HG02759 (cell line): ENCODE results near the gene STIM1.
"Not testable (repeated sequence)": the region's sequence is repeated elsewhere in the genome, so short reads cannot be mapped to it uniquely, and the experiment has no call there.

ENCODE experiments used
- ATAC-seq: cut with Tn5 transposase; IDR thresholded peaks from one replicate; pipeline ENCODE4 v1.9.1; 2021; ENCODE audit warnings: mild to moderate bottlenecking, moderate library complexity; ENCODE audit not compliant: unreplicated experiment

STIM1 gene

DNA sequence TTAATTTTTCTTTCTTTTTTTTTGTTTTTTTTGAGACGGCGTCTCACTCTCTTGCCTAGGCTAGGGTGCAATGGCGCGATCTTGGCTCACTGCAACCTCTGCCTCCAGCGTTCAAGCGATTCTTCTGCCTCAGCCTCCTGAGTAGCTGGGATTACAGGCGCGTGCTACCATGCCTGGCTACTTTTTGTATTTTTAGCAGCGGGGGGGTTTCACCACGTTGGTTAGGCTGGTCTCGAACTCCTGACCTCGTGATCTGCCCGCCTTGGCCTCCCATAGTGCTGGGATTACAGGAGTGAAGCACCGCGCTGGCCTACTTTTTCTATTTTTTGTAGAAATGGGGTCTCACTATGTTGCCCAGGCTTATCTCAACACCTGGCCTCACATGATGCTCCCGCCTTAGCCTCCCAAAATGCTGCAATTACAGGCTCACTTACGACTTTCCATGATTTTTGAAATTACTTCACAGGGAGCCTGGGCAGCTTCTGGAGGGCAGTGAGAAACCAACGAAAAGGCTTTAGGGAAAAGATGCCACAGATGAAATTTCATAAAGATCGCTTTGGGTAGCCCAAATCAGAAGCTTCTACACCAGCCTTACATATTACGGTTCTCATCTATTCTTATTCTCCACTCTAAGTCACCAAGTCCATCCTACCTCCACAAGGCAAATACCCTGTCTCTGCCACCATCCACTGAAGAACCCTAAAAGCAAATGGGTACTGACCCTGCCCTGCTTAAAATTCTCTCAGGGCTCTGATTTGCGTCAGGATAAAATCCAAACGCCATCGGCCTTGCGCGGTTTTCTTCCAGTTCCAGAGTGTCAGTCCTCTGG, 238.3 kb downstream of the STIM1 start:
- ATAC-seq, result peak; percentile 0

DNA sequence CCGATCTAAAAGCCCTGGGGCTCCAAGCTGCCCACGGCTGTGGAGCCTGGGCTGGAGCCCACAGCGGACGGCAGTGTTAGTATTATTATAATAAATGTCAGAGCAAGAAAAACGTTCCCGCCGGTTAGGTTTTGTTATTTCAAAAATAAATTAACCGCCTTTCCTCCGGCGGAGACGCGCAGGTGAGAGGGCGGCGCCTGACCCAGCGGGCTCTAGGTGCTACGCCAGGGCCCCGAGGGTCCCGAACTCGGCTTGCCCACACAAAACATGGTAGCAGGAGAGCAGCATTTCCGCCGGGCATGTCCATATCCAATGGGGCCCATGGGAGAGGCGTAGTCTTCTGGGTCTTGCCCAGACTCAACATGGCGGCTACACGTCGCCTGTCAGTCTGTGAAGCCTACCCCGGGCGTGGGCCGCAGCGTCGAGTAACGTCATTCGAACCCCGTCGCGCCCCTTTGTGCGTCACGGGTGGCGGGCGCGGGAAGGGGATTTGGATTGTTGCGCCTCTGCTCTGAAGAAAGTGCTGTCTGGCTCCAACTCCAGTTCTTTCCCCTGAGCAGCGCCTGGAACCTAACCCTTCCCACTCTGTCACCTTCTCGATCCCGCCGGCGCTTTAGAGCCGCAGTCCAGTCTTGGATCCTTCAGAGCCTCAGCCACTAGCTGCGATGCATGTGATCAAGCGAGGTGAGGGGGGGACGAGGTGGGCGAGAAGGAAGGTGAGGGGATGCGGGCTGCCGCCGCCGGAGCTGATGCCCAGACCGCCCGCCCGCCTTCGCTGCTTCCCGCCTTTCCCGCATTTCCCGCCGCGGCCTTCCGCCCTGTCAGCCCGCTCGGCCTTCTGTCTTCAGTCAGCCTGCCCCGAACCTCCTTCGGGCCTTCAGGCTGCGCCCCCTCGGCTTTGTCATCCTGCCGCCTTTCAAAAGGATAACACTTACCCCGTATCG, 239.2 kb downstream of the STIM1 start, which contains the start of gene RRM1:
Gene RRM1, plus strand, starts transcription at position 452 of the 944 bp plus-strand sequence. Its CDS starts 214 bp downstream, at position 666.
- peak; percentile 95 for ATAC-seq

DNA sequence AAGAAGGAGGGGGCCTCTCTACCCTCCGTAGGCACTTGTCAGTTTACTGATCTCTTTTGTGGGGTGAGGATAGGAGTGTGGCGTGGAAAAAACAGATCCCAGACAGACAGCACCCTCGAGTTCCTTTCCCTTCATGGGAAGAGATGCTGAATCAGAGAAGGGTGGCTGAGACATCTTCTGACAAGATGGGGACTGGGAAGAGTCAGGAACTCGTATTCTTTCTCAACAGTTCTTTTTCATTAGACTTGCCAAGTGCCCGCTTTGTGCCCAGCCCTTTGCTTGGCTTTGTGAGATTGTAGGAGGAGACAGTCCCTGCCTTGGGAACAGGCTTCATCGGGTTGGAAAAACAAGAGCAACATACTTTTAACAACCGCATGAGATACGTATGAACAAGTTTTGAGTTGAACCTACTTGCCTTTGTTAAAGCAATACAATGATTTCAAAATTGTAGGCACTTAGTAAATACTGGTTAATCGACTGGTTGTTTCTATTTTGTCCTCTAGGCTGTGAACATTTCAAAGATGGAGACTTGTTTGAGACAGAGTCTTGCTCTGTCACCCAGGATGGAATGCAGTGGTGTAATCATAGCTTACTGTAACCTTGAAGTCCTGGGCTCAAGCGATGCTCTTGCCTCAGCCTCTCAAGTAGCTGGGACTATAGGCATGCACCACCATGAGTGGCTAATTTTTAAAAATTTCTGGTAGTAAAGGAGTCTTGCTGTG, 240.2 kb downstream of the STIM1 start:
- ATAC-seq, result no peak

DNA sequence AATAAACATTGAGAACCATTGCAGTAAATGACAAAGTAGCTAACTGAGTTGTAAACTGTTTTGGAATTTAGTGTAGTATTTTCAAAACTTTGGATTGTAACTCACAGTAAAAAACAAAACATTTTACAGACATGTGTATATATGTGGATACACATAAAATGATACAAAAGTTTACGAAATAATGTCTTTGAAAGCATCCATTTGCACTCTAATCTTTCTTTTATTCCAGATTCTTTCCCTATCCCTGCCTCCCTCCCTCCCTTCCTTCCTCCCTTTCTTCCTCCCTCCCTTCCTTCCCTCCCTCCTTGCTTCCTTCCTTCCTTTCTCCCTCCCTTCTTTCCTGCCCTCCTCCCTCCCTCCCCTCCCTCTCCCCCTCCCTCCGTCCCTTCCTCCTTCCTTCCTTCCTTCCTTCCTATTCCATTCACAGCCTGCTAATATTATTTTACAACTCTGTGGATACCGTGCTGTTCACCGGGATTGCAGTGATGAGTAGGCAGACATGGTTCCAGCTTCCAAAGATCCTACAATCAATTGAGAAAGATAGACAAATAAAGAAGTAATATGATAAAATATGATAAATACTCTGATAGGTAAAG, 242.7 kb downstream of the STIM1 start:
- ATAC-seq, result no peak

DNA sequence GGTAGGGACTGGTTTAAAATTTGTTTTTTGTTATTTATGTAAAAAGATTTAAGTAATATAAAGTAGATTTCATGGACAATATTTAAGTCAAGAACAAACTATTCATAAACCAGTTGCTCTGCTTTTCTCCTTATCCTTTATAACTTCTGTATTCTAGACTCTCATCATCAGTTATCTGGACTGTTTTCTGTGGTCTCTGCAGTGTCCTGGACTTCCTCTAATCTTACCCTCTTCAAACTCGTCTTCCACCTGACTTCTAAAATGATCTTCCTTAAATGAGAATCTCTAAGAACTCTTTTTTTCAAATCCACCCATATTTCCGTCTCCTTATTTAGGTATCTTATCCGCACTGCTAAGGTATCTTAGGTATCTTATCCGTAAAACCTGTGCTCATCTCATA, 247.2 kb downstream of the STIM1 start:
- no peak for ATAC-seq

DNA sequence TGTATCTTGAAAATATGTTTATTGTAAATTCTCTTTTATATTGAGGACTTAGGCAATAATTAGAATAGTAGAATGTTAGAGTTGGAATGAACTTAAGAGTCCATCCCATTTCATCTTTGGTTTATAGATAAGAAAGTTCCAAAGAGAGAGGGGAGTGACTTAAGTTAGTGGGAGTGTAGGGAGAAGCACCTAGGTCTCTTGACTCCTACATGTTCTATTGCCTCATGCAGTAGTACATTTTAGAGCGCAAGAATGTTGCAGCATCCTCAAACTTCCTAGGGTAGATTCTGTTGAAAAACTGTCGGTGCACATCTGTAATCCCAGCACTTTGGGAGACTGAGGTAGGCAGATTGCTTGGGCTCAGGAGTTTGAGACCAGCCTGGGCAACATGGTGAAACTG, 247.8 kb downstream of the STIM1 start:
- ATAC-seq, result no peak

DNA sequence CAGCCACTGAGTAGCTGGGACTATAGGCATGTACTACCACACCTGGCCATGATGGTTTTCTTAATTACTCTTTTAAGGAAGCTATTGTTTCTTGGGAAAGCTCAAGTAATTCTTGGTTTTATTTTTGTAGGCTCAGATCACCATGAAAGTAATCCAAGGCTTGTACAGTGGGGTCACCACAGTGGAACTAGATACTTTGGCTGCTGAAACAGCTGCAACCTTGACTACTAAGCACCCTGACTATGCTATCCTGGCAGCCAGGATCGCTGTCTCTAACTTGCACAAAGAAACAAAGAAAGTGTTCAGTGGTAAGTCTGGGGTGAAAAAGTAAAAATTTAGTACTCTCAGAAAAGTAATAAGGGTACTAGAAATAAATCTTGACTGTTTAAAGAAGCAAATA, 250.5 kb downstream of the STIM1 start:
- no peak for ATAC-seq

DNA sequence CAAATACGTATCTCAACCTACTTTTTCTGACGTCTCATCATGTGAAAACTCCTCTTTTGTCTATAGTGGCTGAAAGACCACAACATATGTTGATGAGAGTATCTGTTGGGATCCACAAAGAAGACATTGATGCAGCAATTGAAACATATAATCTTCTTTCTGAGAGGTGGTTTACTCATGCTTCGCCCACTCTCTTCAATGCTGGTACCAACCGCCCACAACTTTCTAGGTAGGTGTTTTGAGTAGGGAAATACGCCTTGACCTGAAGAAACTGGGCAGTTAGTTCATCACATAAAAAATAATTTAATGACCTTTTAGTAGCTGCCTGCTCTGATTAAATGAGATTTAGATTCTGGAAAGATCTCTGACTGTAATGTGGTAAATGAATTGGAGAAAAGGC, 256.4 kb downstream of the STIM1 start:
- ATAC-seq, result no peak

DNA sequence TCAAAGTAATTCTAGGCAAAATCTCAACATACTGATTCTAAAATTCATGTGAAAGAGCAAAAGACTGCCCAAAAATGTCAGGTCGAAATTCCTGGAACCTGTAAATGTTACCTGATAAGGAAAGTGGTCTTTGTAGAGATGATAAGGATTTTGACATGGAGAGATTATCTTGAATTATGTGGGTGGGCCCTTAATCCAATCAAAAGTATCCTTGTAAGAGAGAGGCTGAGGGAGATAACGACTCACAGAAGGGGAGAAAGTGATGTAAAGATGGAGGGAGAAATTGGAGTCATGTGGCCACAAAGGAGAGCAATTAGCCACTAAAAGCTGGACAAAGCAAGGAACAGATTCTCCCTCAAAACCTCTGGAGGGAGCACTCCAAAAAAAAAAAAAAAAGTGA, 259.7 kb downstream of the STIM1 start:
- no peak for ATAC-seq

DNA sequence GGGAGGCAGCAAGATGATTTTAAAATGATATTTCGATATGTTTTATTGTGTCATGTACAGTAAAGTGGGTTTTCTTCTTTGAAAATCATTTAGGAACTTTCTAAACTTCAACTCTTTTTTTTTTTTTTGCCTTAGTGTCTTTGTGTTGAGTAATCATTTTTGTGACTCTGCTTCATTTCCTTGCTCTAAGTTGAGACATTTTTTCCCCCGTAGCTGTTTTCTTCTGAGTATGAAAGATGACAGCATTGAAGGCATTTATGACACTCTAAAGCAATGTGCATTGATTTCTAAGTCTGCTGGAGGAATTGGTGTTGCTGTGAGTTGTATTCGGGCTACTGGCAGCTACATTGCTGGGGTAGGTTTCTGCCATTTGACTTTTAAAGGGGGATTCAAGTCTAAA, 262.6 kb downstream of the STIM1 start:
- ATAC-seq, result no peak

DNA sequence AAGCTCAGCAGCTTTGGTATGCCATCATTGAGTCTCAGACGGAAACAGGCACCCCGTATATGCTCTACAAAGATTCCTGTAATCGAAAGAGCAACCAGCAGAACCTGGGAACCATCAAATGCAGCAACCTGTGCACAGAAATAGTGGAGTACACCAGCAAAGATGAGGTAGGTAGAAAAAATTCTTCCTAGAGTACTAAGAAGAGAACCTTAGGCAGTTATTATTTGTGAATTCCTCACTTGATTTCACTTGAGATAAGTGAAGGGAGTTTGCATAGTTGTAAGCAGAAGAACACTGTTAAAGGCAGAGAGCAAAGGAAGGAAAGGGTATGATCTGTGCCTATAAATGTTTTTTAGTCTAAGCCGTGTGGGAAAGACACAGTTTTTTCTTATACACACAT, 267.8 kb downstream of the STIM1 start:
- no peak for ATAC-seq

DNA sequence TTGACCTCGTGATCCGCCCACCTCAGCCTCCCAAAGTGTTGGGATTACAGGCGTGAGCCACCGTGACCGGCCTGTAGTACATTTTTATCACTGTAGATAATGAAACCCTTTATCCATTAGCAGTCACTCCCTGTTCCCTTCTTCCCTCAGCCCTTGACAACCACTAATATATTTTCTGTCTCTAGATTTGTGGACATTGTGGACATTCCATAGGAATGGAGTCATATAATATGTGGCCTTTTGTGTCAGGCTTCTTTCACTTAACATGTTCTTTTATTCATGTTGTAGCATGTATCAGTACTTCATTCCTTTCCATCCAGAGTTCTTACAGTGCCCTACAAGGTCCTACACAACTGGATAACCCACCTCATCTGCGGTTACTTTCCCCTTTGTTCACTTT, 269.7 kb downstream of the STIM1 start:
- no peak for ATAC-seq

DNA sequence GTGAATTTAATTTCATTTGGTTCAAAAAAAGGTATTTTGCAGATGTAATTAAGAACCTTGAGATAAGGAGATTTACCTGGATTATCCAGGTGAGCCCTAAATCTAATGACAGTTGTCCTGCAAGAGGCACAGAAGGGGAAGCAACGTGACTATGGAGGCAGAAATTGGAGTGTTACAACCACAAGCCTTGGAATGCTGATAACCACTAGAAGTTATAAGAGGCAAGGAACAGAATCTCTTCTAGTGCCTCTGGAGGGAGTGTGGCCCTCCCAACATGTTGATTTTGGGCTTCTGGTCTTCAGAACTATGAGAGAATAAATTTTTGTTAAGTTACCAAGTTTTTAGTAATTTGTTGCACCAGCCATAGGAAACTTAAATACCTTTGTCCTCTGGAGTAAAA, 271.9 kb downstream of the STIM1 start:
- ATAC-seq, result no peak

DNA sequence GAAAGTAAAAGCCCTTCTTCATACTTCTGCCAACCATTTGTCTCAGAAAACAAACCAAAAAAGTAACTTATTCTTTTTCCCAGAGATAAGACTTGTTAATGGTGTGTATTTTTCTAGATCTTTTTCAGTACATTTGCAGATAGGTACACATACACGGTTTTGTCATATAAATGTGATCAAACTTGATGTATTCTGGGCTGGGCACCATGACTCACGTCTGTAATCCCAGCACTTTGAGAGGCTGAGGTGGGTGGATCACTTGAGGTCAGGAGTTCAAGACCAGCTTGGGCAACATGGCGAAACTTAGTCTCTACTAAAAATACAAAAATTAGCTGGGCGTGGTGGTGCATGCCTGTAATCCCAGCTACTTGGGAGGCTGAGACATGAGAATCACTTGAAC, 274.8 kb downstream of the STIM1 start:
- ATAC-seq, result not testable (repeated sequence)

DNA sequence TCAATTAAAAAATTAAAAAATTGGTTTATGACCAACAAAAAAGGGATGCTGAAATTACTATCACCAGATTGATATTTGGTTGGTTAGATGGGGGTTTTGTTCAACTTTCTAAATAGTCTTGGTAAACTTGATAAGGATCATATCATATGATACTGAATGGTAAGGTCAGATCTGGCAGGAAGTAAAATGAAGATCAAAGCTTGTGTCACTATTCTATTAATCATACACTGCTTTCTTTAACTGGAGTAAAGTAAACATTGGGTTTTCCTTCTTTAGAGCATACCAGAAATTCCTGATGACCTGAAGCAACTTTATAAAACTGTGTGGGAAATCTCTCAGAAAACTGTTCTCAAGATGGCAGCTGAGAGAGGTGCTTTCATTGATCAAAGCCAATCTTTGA, 279.3 kb downstream of the STIM1 start:
- no peak for ATAC-seq

DNA sequence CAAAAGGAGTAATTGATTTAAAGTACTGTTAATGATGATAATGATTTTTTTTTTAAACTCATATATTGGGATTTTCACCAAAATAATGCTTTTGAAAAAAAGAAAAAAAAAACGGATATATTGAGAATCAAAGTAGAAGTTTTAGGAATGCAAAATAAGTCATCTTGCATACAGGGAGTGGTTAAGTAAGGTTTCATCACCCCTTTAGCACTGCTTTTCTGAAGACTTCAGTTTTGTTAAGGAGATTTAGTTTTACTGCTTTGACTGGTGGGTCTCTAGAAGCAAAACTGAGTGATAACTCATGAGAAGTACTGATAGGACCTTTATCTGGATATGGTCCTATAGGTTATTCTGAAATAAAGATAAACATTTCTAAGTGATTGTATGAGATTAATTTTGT, 283.0 kb downstream of the STIM1 start:
- ATAC-seq, result no peak

DNA sequence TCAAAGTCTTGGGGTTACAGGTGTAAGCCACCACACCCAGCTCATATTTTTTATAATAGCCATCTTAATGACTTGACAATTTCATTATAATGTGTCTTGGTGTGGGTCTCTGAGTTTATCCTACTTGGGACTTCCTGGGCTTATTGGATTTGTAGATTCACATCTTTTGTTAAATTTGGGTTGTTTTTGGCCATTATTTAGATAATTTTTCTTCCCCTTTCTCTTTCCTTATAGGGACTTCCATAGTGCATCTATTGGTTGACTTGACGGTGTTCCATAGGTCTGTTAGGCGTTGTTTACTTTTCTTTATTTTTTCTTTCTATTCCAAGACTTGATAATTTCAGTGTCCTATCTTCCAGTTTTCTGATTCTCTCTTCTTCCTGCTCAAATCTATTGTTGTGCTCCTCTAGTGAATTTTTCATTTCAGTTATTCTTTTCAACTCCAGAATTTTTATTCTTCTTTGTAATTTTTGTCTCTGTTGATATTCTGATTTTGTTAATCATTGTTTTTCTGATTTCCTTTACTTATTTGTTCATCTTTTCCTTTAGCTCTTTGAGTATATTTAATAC, 284.7 kb downstream of the STIM1 start:
- no peak for ATAC-seq
